ENCODE results near the gene MSMB.

DNA sequence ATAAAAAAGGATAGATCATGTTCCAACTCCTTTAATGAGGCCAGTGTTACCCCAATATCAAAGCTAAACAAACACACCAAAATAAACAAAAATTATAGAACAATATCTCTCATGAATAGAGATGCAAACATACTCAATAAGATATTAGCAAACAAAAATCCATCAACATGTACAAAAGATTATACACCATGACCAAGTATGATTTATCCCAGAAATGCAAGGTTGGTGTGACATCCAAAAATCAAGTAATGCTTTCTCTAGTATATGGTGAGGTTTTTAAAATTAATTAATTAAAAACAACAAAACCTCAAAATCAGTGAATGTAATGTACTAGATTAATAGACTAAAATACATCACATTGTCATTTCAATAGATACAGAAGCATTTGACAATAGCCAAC lies 11.0 kb upstream of the MSMB start:
- TF ChIP-seq CTCF (IDR thresholded peaks at IDR 0.05) (no peak), POLR2AphosphoS5 (IDR thresholded peaks at IDR 0.05) (no peak), POLR2A (IDR thresholded peaks at IDR 0.05) (no peak)
